ENCODE measurements around the gene FCER2. TPM values are rescaled to one million over a fixed set of nuclear protein-coding genes. Genes with fewer than 3 reads are reported as not detected.

The FCER2 gene
- total and polyA plus RNA-seq, 2 of the 4 experiments (the other 2 are of a cell fraction) = not detected

- ChIA-PET POLR2A (ENCODE audit: unreplicated experiment) (no interaction called here), CTCF (no interaction called here)
- Histone ChIP-seq H2AK5ac (ENCODE audit: low read depth, low read length) (no peak within 1 kb of the TSS), H2BK120ac (ENCODE audit: low read depth, low read length) (no peak within 1 kb of the TSS), H3K56ac (ENCODE audit: extremely low read depth, insufficient read depth, low read length) (no peak within 1 kb of the TSS), H3K4me2 (ENCODE audit: low read depth, low read length) (no peak within 1 kb of the TSS), H2BK15ac (ENCODE audit: low read depth, low read length) (no peak within 1 kb of the TSS), H3K4me3 (ENCODE audit: insufficient read depth, low read depth, low read length) (no peak within 1 kb of the TSS), H3K9ac (ENCODE audit: low read depth, low read length) (no peak within 1 kb of the TSS), H3K4me1 (ENCODE audit: control insufficient read depth, insufficient read depth, low read length) (no peaks in the 10 kb centered on the region), H4K20me1 (ENCODE audit: insufficient read depth, low read length) (no peaks in the 10 kb centered on the region), H3K23ac (ENCODE audit: low read depth, low read length) (no peak within 1 kb of the TSS), H3K27ac (ENCODE audit: insufficient read depth, low read length) (no peak within 1 kb of the TSS), H4K91ac (ENCODE audit: insufficient read depth, low read depth, low read length) (no peak within 1 kb of the TSS), H3K9me1 (ENCODE audit: insufficient read depth, low read length) (no peaks in the 10 kb centered on the region), H2BK20ac (ENCODE audit: low read depth, low read length) (no peak within 1 kb of the TSS), H3K14ac (replicated peaks; ENCODE audit: low read depth, low read length) (no peak within 1 kb of the TSS), H3K9me3 (ENCODE audit: control insufficient read depth, insufficient read depth, low read length) (no peaks in the 10 kb centered on the region), H3K4ac (ENCODE audit: low read depth, low read length) (no peak within 1 kb of the TSS), H4K8ac (ENCODE audit: low read depth in 2 of 2, low read length in 2 of 2) (no peak within 1 kb of the TSS), H3K36me3 (ENCODE audit: control insufficient read depth, insufficient read depth, low read length) (no peaks in the 10 kb centered on the region), H4K5ac (ENCODE audit: low read depth, low read length) (no peak within 1 kb of the TSS), H3K18ac (ENCODE audit: low read depth, low read length) (no peak within 1 kb of the TSS), H2BK5ac (ENCODE audit: low read depth, low read length, poor library complexity, severe bottlenecking) (no peak within 1 kb of the TSS), H3K27me3 (ENCODE audit: control insufficient read depth, insufficient read depth, low read length) (peaks cover 48% of the 10 kb centered on the region), H2AK9ac (replicated peaks; ENCODE audit: low read depth, low read length, poor library complexity) (no peak within 1 kb of the TSS), H3K79me1 (ENCODE audit: low read depth in 1 of 2, low read length in 2 of 2) (no peaks in the 10 kb centered on the region), H2AFZ (replicated peaks; ENCODE audit: low read length, poor library complexity) (peak within 1 kb of the TSS; percentile 23)
- BruUV-seq (replicated peaks) = no TSS peak
- TF ChIP-seq RAD21 (IDR thresholded peaks at IDR 0.05; ENCODE audit: low read length) (no peak), CHD1 (IDR thresholded peaks at IDR 0.05; ENCODE audit: low read depth, low read length) (no peak), RFX5 (IDR thresholded peaks at IDR 0.05; ENCODE audit: low read depth, low read length) (no peak), POLR2A (IDR thresholded peaks at IDR 0.05; ENCODE audit: low read depth, low read length) (no peak), BHLHE40 (IDR thresholded peaks at IDR 0.05; ENCODE audit: low read depth, low read length) (no peak), CTCF (conservative IDR thresholded peaks at IDR 0.05; ENCODE audit: low read depth, low read length) (no peak), CEBPB (IDR thresholded peaks at IDR 0.05; ENCODE audit: low read depth, low read length) (no peak), FOS (IDR thresholded peaks at IDR 0.05; ENCODE audit: low read depth, low read length) (no peak), MAFK (IDR thresholded peaks at IDR 0.05; ENCODE audit: low read depth, low read length) (no peak), MXI1 (IDR thresholded peaks at IDR 0.05; ENCODE audit: borderline replicate concordance, low read depth, low read length) (no peak), RCOR1 (IDR thresholded peaks at IDR 0.05; ENCODE audit: insufficient replicate concordance, low read length) (no peak), MAZ (IDR thresholded peaks at IDR 0.05; ENCODE audit: borderline replicate concordance, low read depth, low read length) (no peak), ELK1 (IDR thresholded peaks at IDR 0.05; ENCODE audit: borderline replicate concordance, low read depth, low read length) (no peak)
- TF ChIP-seq, protein P1, sequence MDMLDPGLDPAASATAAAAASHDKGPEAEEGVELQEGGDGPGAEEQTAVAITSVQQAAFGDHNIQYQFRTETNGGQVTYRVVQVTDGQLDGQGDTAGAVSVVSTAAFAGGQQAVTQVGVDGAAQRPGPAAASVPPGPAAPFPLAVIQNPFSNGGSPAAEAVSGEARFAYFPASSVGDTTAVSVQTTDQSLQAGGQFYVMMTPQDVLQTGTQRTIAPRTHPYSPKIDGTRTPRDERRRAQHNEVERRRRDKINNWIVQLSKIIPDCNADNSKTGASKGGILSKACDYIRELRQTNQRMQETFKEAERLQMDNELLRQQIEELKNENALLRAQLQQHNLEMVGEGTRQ (IDR thresholded peaks at IDR 0.05; ENCODE audit: low read depth, low read length) = no peak
- dilution Hi-C loops (cut with HindIII; ENCODE audit: low sequenced_read_pairs, unreplicated experiment) (no loop called here), in situ Hi-C loops (cut with MboI; ENCODE audit: low sequenced_read_pairs) (no loop called here), intact Hi-C loops (cut with micrococcal nuclease) (no loop called here)
- no peak for ATAC-seq (ENCODE audit: low read depth)
- 71% methylated on average over 6 of the region's 9 CpGs; no CpG with 5 or more reads in 1 of the 2 experiments for whole genome bisulfite sequencing, 2 experiments (ENCODE audit: extremely low coverage in 2 of 2, insufficient read length in 1 of 2)
- DNase-seq = no peak
Observed at GRCh38 chr19:7732045-7732444, 30.1 kb upstream of the FCER2 start, which contains the start of gene CLEC4G. TSS of gene CLEC4G (minus strand) at chr19:7732110. CDS start at chr19:7732102, 8 bp downstream.
